GM23338 (cell line): ENCODE results near the gene NFIA. TPM values are rescaled to one million over a fixed set of nuclear protein-coding genes. Genes with fewer than 3 reads are reported as not detected.

ENCODE experiments used
- ATAC-seq: fragments of 200-7000 bp; cut with Tn5 transposase; 3 replicates; pipeline ENCODE4 v1.9.1; 2020
- DNase-seq: peaks from one replicate; pipeline ENCODE4 v3.0.0-alpha.2; 2015; ENCODE audit warnings: low spot score
- H2AFZ ChIP-seq: fragments of 200-600 bp; sonication (generic); 2 replicates; pipeline ENCODE4 v1.8.0; 2016; ENCODE audit warnings: antibody characterized with exemption, mild to moderate bottlenecking, moderate library complexity
- H3F3A ChIP-seq: fragments of 200-600 bp; sonication (generic); replicated peaks from 2 replicates; pipeline ENCODE4 v1.8.0; 2017; ENCODE audit warnings: antibody characterized with exemption, mixed run types, low read depth
- H3K27ac ChIP-seq: fragments of 200-600 bp; sonication (generic); 2 replicates; pipeline ENCODE4 v1.6.1; 2016; ENCODE audit warnings: low read depth
- H3K27me3 ChIP-seq: fragments of 200-600 bp; sonication (generic); 2 replicates; pipeline ENCODE4 v1.8.0; 2016; ENCODE audit warnings: mild to moderate bottlenecking, mixed run types, moderate library complexity; ENCODE audit not compliant: insufficient read depth
- H3K36me3 ChIP-seq: fragments of 200-600 bp; sonication (generic); 2 replicates; pipeline ENCODE4 v1.8.0; 2016; ENCODE audit warnings: mild to moderate bottlenecking; ENCODE audit not compliant: insufficient read depth
- H3K4me1 ChIP-seq: fragments of 200-600 bp; sonication (generic); 2 replicates; pipeline ENCODE4 v1.8.0; 2016; ENCODE audit warnings: mild to moderate bottlenecking, moderate library complexity; ENCODE audit not compliant: insufficient read depth
- H3K4me2 ChIP-seq: fragments of 200-600 bp; sonication (generic); 2 replicates; pipeline ENCODE4 v1.7.1; 2017; ENCODE audit warnings: mixed run types
- H3K4me3 ChIP-seq: fragments of 200-600 bp; sonication (generic); 2 replicates; pipeline ENCODE4 v1.6.1; 2016; ENCODE audit warnings: mixed run types
- H3K79me2 ChIP-seq: fragments of 200-600 bp; sonication (generic); replicated peaks from 2 replicates; pipeline ENCODE4 v1.8.0; 2017; ENCODE audit warnings: mild to moderate bottlenecking; ENCODE audit not compliant: insufficient read depth
- H3K9me2 ChIP-seq: fragments of 200-600 bp; sonication (generic); 2 replicates; pipeline ENCODE4 v1.8.0; 2017; ENCODE audit not compliant: insufficient read depth
- H4K20me1 ChIP-seq: fragments of 200-600 bp; sonication (generic); replicated peaks from 2 replicates; pipeline ENCODE4 v1.8.0; 2017; ENCODE audit warnings: mild to moderate bottlenecking; ENCODE audit not compliant: insufficient read depth
- H3K27ac Mint-ChIP-seq: 2 replicates; pipeline ENCODE4 v1.8.0; 2020; ENCODE audit warnings: inconsistent platforms, mild to moderate bottlenecking, moderate library complexity, mixed read lengths
- H3K27me3 Mint-ChIP-seq: 3 replicates; pipeline ENCODE4 v1.8.0; 2022; ENCODE audit warnings: low read depth, mild to moderate bottlenecking, moderate library complexity, mixed read lengths, inconsistent platforms; ENCODE audit not compliant: insufficient read depth, poor library complexity
- H3K36me3 Mint-ChIP-seq: 3 replicates; pipeline ENCODE4 v1.8.0; 2021; ENCODE audit warnings: low read depth, mild to moderate bottlenecking, inconsistent platforms, moderate library complexity, mixed read lengths
- H3K4me1 Mint-ChIP-seq: 3 replicates; pipeline ENCODE4 v1.8.0; 2020; ENCODE audit warnings: mild to moderate bottlenecking, inconsistent platforms, mixed read lengths
- H3K4me3 Mint-ChIP-seq: 3 replicates; pipeline ENCODE4 v1.8.0; 2021; ENCODE audit warnings: moderate library complexity, mild to moderate bottlenecking, inconsistent platforms, mixed read lengths
- H3K9me3 Mint-ChIP-seq: 3 replicates; pipeline ENCODE4 v1.8.0; 2020; ENCODE audit warnings: moderate library complexity, mild to moderate bottlenecking, inconsistent platforms, mixed read lengths
- CREB1 ChIP-seq: fragments of 250-450 bp; sonication (Bioruptor Pico); IDR thresholded peaks from 2 replicates; pipeline ENCODE4 v1.5.0; 2020; ENCODE audit warnings: low read depth, mild to moderate bottlenecking, moderate library complexity
- CTCF ChIP-seq, 2 experiments: fragments of 200-600 bp in 1 of 2; sonication (generic) in 1 of 2; conservative IDR thresholded peaks; 2 replicates each; pipeline versions ENCODE4 v1.5.1 to v1.6.1; 2016 to 2017; ENCODE audit warnings: antibody characterized with exemption in 2 of 2, low read depth in 2 of 2, mild to moderate bottlenecking in 2 of 2, moderate library complexity in 1 of 2
- EZH2 ChIP-seq: fragments of 200-600 bp; sonication (generic); IDR thresholded peaks from one replicate; pipeline ENCODE4 v1.8.0; 2017; ENCODE audit warnings: antibody characterized with exemption, mild to moderate bottlenecking, low read depth; ENCODE audit not compliant: unreplicated experiment
- EZH2phosphoT487 ChIP-seq: fragments of 200-600 bp; sonication (generic); IDR thresholded peaks from one replicate; pipeline ENCODE4 v1.8.1; 2018; ENCODE audit warnings: antibody characterized with exemption; ENCODE audit not compliant: unreplicated experiment
- JUNB ChIP-seq: IDR thresholded peaks from one replicate; pipeline ENCODE4 v1.6.1; 2016; ENCODE audit warnings: antibody characterized with exemption; ENCODE audit not compliant: unreplicated experiment
- NANOG ChIP-seq: IDR thresholded peaks from 2 replicates; pipeline ENCODE4 v1.6.1; 2016; ENCODE audit warnings: antibody characterized with exemption, borderline replicate concordance
- POLR2AphosphoS5 ChIP-seq: IDR thresholded peaks from 2 replicates; pipeline ENCODE4 v1.6.1; 2016; ENCODE audit warnings: antibody characterized with exemption, low read depth
- REST ChIP-seq: IDR thresholded peaks from one replicate; pipeline ENCODE4 v1.6.1; 2018; ENCODE audit warnings: antibody characterized with exemption; ENCODE audit not compliant: unreplicated experiment
- STAT1 ChIP-seq: IDR thresholded peaks from one replicate; pipeline ENCODE4 v1.6.1; 2016; ENCODE audit warnings: antibody characterized with exemption; ENCODE audit not compliant: unreplicated experiment
- ZNF114 ChIP-seq: fragments of 250-450 bp; sonication (Bioruptor Pico); IDR thresholded peaks from 2 replicates; pipeline ENCODE4 v1.5.0; 2020; ENCODE audit warnings: mild to moderate bottlenecking, moderate library complexity
- ZNF331 ChIP-seq: fragments of 250-450 bp; sonication (Bioruptor Pico); IDR thresholded peaks from 2 replicates; pipeline ENCODE4 v1.5.0; 2020; ENCODE audit warnings: low read depth, mild to moderate bottlenecking, moderate library complexity
- polyA plus RNA-seq: library from polyadenylated mRNA; unstranded; fragments of >200 nt; fragmentation: Nextera tagmentation; extraction: Ambion mirVana; gene quantifications from 2 replicates; pipeline ENCODE4 v1.2.1, GENCODE V29; 2016
- total RNA-seq: library from RNA; depleted of rRNA; stranded (reverse); fragments of >200 nt; shearing (Covaris generic); gene quantifications from 2 replicates; pipeline ENCODE4 v1.2.3, GENCODE V29; 2014
- TF ChIP-seq, protein P1 (sequence below): fragments of 250-450 bp; sonication (Bioruptor Pico); IDR thresholded peaks from 2 replicates; pipeline ENCODE4 v1.5.0; 2020; ENCODE audit warnings: mild to moderate bottlenecking, moderate library complexity
- TF ChIP-seq, protein P2 (sequence below): IDR thresholded peaks from 2 replicates; pipeline ENCODE4 v1.6.1; 2016; ENCODE audit warnings: antibody characterized with exemption

Gene NFIA
- total and polyA plus RNA-seq, 2 experiments from 2014 or later = 0.97 to 2.3 TPM

- no peak for DNase-seq
- Mint-ChIP-seq H3K36me3 (no peaks in the 10 kb centered on the region), H3K27ac (no peak overlapping the region)
Observed at GRCh38 chr1:61370177-61370912, 288.0 kb downstream of the NFIA start.

More at GRCh38 chr1:61370177-61370912, 288.0 kb downstream of the NFIA start:
- H4K20me1 ChIP-seq = no peaks in the 10 kb centered on the region
- no peak for ATAC-seq
- H3K27me3 ChIP-seq = no peaks in the 10 kb centered on the region
- H3K36me3 ChIP-seq = no peaks in the 10 kb centered on the region
- H3K4me2 ChIP-seq = no peak overlapping the region
- H3K4me3 Mint-ChIP-seq = no peak overlapping the region
- H3K9me2 ChIP-seq = no peaks in the 10 kb centered on the region
- H3K27me3 Mint-ChIP-seq = no peaks in the 10 kb centered on the region
- no peak overlapping the region for H2AFZ ChIP-seq
- H3K4me1 Mint-ChIP-seq = no peaks in the 10 kb centered on the region
- H3K9me3 Mint-ChIP-seq = no peaks in the 10 kb centered on the region
- H3K4me3 ChIP-seq = no peak overlapping the region
- H3K79me2 ChIP-seq = no peaks in the 10 kb centered on the region
- TF ChIP-seq CREB1 = no peak
- TF ChIP-seq CTCF (conservative IDR thresholded peaks at IDR 0.05; ENCODE audit: low read depth in 2 of 2) = no peak
- TF ChIP-seq, protein P1, sequence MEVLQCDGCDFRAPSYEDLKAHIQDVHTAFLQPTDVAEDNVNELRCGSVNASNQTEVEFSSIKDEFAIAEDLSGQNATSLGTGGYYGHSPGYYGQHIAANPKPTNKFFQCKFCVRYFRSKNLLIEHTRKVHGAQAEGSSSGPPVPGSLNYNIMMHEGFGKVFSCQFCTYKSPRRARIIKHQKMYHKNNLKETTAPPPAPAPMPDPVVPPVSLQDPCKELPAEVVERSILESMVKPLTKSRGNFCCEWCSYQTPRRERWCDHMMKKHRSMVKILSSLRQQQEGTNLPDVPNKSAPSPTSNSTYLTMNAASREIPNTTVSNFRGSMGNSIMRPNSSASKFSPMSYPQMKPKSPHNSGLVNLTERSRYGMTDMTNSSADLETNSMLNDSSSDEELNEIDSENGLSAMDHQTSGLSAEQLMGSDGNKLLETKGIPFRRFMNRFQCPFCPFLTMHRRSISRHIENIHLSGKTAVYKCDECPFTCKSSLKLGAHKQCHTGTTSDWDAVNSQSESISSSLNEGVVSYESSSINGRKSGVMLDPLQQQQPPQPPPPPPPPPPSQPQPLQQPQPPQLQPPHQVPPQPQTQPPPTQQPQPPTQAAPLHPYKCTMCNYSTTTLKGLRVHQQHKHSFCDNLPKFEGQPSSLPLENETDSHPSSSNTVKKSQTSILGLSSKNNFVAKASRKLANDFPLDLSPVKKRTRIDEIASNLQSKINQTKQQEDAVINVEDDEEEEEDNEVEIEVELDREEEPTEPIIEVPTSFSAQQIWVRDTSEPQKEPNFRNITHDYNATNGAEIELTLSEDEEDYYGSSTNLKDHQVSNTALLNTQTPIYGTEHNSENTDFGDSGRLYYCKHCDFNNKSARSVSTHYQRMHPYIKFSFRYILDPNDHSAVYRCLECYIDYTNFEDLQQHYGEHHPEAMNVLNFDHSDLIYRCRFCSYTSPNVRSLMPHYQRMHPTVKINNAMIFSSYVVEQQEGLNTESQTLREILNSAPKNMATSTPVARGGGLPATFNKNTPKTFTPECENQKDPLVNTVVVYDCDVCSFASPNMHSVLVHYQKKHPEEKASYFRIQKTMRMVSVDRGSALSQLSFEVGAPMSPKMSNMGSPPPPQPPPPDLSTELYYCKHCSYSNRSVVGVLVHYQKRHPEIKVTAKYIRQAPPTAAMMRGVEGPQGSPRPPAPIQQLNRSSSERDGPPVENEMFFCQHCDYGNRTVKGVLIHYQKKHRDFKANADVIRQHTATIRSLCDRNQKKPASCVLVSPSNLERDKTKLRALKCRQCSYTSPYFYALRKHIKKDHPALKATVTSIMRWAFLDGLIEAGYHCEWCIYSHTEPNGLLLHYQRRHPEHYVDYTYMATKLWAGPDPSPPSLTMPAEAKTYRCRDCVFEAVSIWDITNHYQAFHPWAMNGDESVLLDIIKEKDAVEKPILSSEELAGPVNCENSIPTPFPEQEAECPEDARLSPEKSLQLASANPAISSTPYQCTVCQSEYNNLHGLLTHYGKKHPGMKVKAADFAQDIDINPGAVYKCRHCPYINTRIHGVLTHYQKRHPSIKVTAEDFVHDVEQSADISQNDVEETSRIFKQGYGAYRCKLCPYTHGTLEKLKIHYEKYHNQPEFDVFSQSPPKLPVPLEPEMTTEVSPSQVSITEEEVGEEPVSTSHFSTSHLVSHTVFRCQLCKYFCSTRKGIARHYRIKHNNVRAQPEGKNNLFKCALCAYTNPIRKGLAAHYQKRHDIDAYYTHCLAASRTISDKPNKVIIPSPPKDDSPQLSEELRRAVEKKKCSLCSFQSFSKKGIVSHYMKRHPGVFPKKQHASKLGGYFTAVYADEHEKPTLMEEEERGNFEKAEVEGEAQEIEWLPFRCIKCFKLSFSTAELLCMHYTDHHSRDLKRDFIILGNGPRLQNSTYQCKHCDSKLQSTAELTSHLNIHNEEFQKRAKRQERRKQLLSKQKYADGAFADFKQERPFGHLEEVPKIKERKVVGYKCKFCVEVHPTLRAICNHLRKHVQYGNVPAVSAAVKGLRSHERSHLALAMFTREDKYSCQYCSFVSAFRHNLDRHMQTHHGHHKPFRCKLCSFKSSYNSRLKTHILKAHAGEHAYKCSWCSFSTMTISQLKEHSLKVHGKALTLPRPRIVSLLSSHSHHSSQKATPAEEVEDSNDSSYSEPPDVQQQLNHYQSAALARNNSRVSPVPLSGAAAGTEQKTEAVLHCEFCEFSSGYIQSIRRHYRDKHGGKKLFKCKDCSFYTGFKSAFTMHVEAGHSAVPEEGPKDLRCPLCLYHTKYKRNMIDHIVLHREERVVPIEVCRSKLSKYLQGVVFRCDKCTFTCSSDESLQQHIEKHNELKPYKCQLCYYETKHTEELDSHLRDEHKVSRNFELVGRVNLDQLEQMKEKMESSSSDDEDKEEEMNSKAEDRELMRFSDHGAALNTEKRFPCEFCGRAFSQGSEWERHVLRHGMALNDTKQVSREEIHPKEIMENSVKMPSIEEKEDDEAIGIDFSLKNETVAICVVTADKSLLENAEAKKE (CRISPR knock-in tag) = no peak
- no peak for TF ChIP-seq JUNB
- TF ChIP-seq EZH2 = no peak
- TF ChIP-seq EZH2phosphoT487 = no peak
- no peak for TF ChIP-seq REST
- TF ChIP-seq ZNF114 = no peak
- no peak for TF ChIP-seq STAT1
- no peak for TF ChIP-seq POLR2AphosphoS5
- no peak for TF ChIP-seq NANOG
- TF ChIP-seq, protein P2, sequence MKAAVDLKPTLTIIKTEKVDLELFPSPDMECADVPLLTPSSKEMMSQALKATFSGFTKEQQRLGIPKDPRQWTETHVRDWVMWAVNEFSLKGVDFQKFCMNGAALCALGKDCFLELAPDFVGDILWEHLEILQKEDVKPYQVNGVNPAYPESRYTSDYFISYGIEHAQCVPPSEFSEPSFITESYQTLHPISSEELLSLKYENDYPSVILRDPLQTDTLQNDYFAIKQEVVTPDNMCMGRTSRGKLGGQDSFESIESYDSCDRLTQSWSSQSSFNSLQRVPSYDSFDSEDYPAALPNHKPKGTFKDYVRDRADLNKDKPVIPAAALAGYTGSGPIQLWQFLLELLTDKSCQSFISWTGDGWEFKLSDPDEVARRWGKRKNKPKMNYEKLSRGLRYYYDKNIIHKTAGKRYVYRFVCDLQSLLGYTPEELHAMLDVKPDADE = no peak
- TF ChIP-seq ZNF331 (CRISPR knock-in tag) = no peak
- H3K27ac ChIP-seq = no peak overlapping the region; the same call in 1 of the 2 replicates
- H3K4me1 ChIP-seq = no peaks in the 10 kb centered on the region
- no peaks in the 10 kb centered on the region for H3F3A ChIP-seq
